HCT116 (cell line): ENCODE data around the gene SBF2.

Experiments
- CEBPB ChIP-seq: IDR thresholded peaks from 2 replicates; pipeline ENCODE4 v1.6.1; 2012; ENCODE audit warnings: low read depth
- CTCF ChIP-seq, 3 experiments: fragments of 200-600 bp in 1 of 3; sonication (generic) in 1 of 3; IDR thresholded peaks in 2 of 3; conservative IDR thresholded peaks in 1 of 3; 2 replicates each; pipeline ENCODE4 v1.5.1; 2012 to 2017; ENCODE audit warnings: low read depth in 2 of 3, low read length in 2 of 3, antibody characterized with exemption in 1 of 3, borderline replicate concordance in 1 of 3, control low read depth in 1 of 3, mild to moderate bottlenecking in 1 of 3, mixed read lengths in 1 of 3, mixed run types in 1 of 3, moderate library complexity in 1 of 3; ENCODE audit not compliant: insufficient read depth in 1 of 3
- EZH2 ChIP-seq: fragments of 200-600 bp; sonication (generic); IDR thresholded peaks from 2 replicates; pipeline ENCODE4 v1.6.1; 2017; ENCODE audit warnings: antibody characterized with exemption, mixed run types
- RAD21 ChIP-seq: IDR thresholded peaks from 2 replicates; pipeline ENCODE4 v1.6.1; 2012; ENCODE audit warnings: low read depth, mild to moderate bottlenecking
- YY1 ChIP-seq: IDR thresholded peaks from 2 replicates; pipeline ENCODE4 v1.6.1; 2011; ENCODE audit warnings: low read length, low read depth, moderate library complexity, mild to moderate bottlenecking; ENCODE audit not compliant: insufficient replicate concordance; ENCODE audit errors: extremely low read depth
- ZNF274 ChIP-seq: fragments of 200-500 bp; sonication (Bioruptor generic); IDR thresholded peaks from 2 replicates; pipeline ENCODE4 v1.6.1; 2014; ENCODE audit warnings: mild to moderate bottlenecking, low read depth, low read length, inconsistent platforms

GRCh38 chr11:9733212-9733611, 560.8 kb downstream of the SBF2 start:
- TF ChIP-seq CTCF (IDR thresholded peaks at IDR 0.05 in 2 of 3, conservative IDR thresholded peaks at IDR 0.05 in 1 of 3; ENCODE audit: borderline replicate concordance in 1 of 3, insufficient read depth in 1 of 3, low read depth in 2 of 3, low read length in 2 of 3) (no peak), YY1 (no peak), CEBPB (no peak), ZNF274 (no peak), EZH2 (no peak), RAD21 (no peak)
